HL-60/S4 treated with phorbol 12-myristate 13-acetate at 8.2 ng/mL for 4 days and 3 days (cell line): ENCODE results near the gene DPP8.
"Not testable (repeated sequence)": the region's sequence is repeated elsewhere in the genome, so short reads cannot be mapped to it uniquely, and the experiment has no call there.

Experiments used
- in situ Hi-C: fragments of 300-500 bp; cut with MboI; formaldehyde crosslinking; loops from 2 replicates; pipeline ENCODE4 v1.15.0; 2022; ENCODE audit warnings: low sequenced_read_pairs

Gene DPP8

GRCh38 chr15:65406424-65407000 is 111.0 kb downstream of the DPP8 start:
- in situ Hi-C loops: no loop called here

- in situ Hi-C loops: no loop called here
These were observed 111.6 kb downstream of the DPP8 start for GRCh38 chr15:65405791-65406423.

DNA sequence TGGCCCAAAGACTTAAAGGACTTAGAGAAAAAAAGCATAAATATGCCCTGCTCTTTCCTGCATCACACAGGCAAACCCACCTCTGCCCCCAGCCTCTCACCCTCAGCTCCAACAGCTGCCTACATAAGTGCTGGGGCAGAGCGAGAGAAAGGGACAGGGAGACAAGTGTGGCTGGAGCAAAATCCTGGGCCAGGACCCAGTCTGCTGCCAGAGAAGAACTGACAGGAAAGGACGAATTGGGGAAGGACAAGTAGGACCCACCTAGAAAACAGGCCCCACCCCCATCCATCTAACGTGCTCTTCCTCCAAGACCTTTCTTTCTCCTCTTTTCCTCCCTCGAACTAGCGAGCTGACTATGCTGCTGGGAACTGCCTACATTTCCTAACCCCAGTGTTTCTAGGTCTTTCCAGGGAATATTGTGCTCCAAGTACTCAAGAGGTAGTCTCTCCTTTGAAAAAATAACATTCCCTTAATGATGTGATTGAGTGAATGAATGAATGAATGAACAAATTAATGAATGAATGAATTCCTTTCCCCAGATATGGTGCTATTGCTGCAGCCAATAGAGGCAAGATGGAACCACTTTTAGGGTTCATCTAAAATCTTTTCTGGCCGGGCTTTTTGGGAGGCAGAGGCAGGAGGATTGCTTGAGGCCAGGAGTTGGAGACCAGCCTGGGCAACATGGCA is 113.2 kb downstream of the DPP8 start:
- in situ Hi-C loops: no loop called here

DNA sequence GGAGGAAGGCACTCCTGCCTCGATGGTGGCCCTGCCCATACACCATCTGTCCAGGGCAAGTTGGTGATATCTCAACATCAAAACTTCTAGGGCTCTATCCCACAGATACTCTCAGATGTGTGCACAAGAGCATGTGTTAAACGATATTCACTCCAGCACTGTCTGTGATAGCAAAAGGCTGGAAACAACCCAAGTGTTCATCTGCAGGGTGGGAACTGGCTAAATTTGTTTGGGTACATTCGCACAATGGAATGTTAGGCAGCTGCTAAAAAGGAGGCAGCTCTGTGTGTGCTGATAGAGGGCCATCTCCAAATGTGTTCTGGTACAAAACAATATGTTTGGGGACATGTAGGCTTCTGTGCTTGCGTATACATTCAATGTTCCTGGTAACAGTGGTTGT is 114.5 kb downstream of the DPP8 start:
- in situ Hi-C loops: no loop called here

GRCh38 chr15:65401611-65402240 is 115.8 kb downstream of the DPP8 start:
- in situ Hi-C loops: no loop called here

- in situ Hi-C loops: no loop called here
These were observed 116.5 kb downstream of the DPP8 start for GRCh38 chr15:65400760-65401610.

GRCh38 chr15:65399997-65400396 is 117.5 kb downstream of the DPP8 start:
- in situ Hi-C loops: no loop called here

- in situ Hi-C loops: no loop called here
These were observed 118.3 kb downstream of the DPP8 start for GRCh38 chr15:65399001-65399706.

DNA sequence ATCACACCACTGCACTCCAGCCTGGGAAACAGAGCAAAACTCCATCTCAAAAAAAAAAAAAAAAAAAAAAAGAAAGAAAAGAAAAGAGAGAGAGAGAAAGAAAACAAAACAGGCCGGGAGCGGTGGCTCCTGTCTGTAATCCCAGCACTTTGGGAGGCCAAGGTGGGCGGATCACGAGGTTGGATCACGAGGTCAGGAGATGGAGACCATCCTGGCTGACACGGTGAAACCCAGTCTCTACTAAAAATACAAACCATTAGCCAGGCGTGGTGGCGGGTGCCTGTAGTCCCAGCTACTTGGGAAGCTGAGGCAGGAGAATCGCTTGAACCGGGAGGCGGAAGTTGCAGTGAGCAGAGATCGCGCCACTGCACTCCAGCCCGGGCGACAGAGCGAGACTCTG is 119.0 kb downstream of the DPP8 start:
- in situ Hi-C loops: not testable (repeated sequence)

- in situ Hi-C loops: no loop called here
These were observed 120.5 kb downstream of the DPP8 start for GRCh38 chr15:65396965-65397317.

- in situ Hi-C loops: no loop called here
These were observed 121.1 kb downstream of the DPP8 start for GRCh38 chr15:65396283-65396964.

DNA sequence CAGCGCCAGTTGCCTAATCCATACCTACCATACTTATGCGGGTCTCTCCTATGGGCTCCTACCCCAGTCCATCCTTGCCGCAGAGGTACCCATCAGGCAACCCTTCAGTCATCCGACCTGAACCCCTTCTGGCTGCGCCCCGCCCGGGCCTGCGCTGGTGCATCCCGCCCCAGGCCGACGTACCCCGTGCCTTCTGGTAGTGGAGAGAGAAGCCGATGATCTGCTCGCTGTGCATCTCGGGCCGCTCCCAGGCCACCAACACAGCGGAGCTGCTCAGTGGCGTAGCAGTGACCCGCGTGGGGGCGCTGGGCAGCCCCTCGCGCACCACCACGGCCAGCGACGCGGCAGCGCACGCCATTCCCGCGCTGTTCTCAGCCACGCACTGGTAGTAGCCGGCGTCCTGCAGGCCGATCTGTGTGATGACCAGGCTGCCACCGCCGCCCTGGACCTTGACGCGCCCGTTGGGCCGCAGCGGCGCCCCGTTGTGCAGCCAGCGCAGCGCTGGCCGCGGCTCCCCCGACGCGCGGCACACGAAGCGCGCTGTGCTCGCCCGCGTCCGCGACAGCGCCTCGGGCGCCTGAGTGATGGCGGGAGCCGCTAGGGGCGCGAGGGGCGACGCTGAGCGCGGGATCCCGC is 121.8 kb downstream of the DPP8 start:
- in situ Hi-C loops: no loop called here

DNA sequence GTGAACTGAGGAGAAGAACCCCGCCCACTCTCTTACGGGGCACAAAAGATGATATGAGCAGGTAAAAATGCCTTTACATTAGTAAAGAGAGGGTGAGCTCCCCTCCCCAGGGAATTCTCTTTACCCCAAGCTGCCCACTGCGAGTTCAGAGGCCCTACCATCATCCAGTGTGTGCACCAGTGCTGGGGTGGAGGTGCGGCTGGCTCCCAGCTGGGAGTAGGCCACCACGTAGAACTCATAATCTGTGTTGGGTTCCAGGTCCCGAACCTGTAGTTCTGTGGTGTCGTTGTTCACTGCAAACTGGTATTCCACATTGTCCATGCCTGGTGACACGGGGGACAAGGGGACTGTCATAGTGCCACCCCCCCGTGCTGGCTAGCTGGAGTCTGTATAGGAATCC is 122.6 kb downstream of the DPP8 start:
- in situ Hi-C loops: no loop called here

DNA sequence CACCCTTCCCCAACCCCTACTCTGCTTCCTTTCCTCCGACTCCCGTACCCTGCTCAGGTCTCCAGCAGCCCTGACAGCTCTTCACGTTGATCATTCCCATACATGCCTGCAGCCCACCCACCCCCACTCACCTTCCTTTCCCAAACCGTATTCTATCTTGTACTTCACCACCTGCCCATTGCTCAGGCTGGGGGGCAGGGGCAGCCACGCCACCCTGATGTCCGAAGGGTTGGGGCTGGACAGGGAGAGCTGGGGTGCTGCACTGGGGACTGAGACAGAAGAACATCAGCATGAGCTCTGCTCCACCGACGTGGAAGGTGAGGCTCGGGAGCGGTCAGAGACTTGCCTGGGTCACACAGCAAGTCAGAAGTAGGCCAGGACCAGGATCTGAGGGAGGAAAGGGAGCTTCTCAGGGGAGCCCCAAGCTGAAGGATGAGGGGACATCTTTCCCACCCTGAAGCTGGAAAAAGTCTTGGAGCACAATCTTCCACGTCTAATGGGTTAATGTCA is 123.2 kb downstream of the DPP8 start:
- in situ Hi-C loops: no loop called here

DNA sequence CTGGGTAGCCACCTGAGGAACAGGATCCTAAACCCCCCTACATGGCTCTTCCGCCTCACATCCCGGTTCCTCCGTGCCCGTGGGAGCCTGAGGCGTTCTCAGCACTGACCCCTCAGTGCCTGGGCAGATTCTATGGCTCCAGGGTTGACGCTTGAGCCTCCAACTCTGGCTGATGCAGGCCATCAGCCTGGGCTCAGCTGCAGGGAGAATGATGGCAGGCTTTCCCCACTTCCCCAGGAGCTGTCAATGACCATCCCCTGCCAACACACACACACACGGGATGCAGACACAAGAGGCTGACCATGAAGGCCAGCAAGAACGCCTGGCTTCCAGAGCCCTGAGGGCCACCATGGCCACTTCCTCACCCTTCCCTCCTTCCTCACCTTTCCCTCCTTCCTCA is 123.9 kb downstream of the DPP8 start:
- in situ Hi-C loops: no loop called here

- in situ Hi-C loops: no loop called here
These were observed 124.4 kb downstream of the DPP8 start for GRCh38 chr15:65393091-65393490.
